ENCODE measurements around the gene PKP4.

PKP4 gene

GRCh38 chr2:158543957-158544356 lies 87.2 kb downstream of the PKP4 start:
- no peak for DNase-seq
- no peaks in the 10 kb centered on the region for H3K27me3 ChIP-seq
- no peaks in the 10 kb centered on the region for H3K4me1 ChIP-seq
- no peak for TF ChIP-seq CTCF (IDR thresholded peaks at IDR 0.05; ENCODE audit: low read depth, low read length)
- H3K4me3 ChIP-seq (ENCODE audit: low read depth, low read length) = no peak overlapping the region
- H3K36me3 ChIP-seq = no peaks in the 10 kb centered on the region
- no peaks in the 10 kb centered on the region for H3K9me3 ChIP-seq

GRCh38 chr2:158544998-158545397 lies 88.2 kb downstream of the PKP4 start:
- Histone ChIP-seq H3K4me1 (no peaks in the 10 kb centered on the region), H3K9me3 (no peaks in the 10 kb centered on the region), H3K4me3 (ENCODE audit: low read depth, low read length) (no peak overlapping the region), H3K36me3 (no peaks in the 10 kb centered on the region), H3K27me3 (no peaks in the 10 kb centered on the region)
- no peak for DNase-seq
- TF ChIP-seq CTCF (IDR thresholded peaks at IDR 0.05; ENCODE audit: low read depth, low read length) = no peak

GRCh38 chr2:158546412-158547144 lies 89.8 kb downstream of the PKP4 start:
- no peak for TF ChIP-seq CTCF (IDR thresholded peaks at IDR 0.05; ENCODE audit: low read depth, low read length)
- no peak for DNase-seq
- no peaks in the 10 kb centered on the region for H3K27me3 ChIP-seq
- no peaks in the 10 kb centered on the region for H3K4me1 ChIP-seq
- no peak overlapping the region for H3K4me3 ChIP-seq (ENCODE audit: low read depth, low read length)
- H3K9me3 ChIP-seq = no peaks in the 10 kb centered on the region
- H3K36me3 ChIP-seq = no peaks in the 10 kb centered on the region

- no peak for DNase-seq
- Histone ChIP-seq H3K9me3 (no peaks in the 10 kb centered on the region), H3K27me3 (no peaks in the 10 kb centered on the region), H3K4me1 (no peaks in the 10 kb centered on the region), H3K36me3 (no peaks in the 10 kb centered on the region), H3K4me3 (ENCODE audit: low read depth, low read length) (no peak overlapping the region)
- no peak for TF ChIP-seq CTCF (IDR thresholded peaks at IDR 0.05; ENCODE audit: low read depth, low read length)
These were observed 96.5 kb downstream of the PKP4 start for GRCh38 chr2:158553257-158553656.

- Histone ChIP-seq H3K4me3 (ENCODE audit: low read depth, low read length) (no peak overlapping the region), H3K36me3 (no peaks in the 10 kb centered on the region), H3K9me3 (no peaks in the 10 kb centered on the region), H3K27me3 (no peaks in the 10 kb centered on the region), H3K4me1 (no peaks in the 10 kb centered on the region)
- TF ChIP-seq CTCF (IDR thresholded peaks at IDR 0.05; ENCODE audit: low read depth, low read length) = no peak
- DNase-seq = no peak
These were observed 98.2 kb downstream of the PKP4 start for GRCh38 chr2:158554996-158555395.

GRCh38 chr2:158556124-158556523 lies 99.4 kb downstream of the PKP4 start:
- Histone ChIP-seq H3K4me1 (no peaks in the 10 kb centered on the region), H3K36me3 (no peaks in the 10 kb centered on the region), H3K4me3 (ENCODE audit: low read depth, low read length) (no peak overlapping the region), H3K9me3 (no peaks in the 10 kb centered on the region), H3K27me3 (no peaks in the 10 kb centered on the region)
- no peak for DNase-seq
- no peak for TF ChIP-seq CTCF (IDR thresholded peaks at IDR 0.05; ENCODE audit: low read depth, low read length)

All from BE2C (cell line).